GM12878 (cell line): ENCODE results near the gene UBE2Z. TPM values are rescaled to one million over a fixed set of nuclear protein-coding genes. Genes with fewer than 3 reads are reported as not detected.
"Not testable (repeated sequence)": the region's sequence is repeated elsewhere in the genome, so short reads cannot be mapped to it uniquely, and the experiment has no call there.

Experiments
- ATAC-seq: fragments of 200-7000 bp; cut with Tn5 transposase; 3 replicates; pipeline ENCODE4 v1.9.1; 2020; ENCODE audit warnings: mild to moderate bottlenecking, moderate library complexity
- BruUV-seq: library from RNA; stranded (reverse); fragments of 400-500 nt; replicated peaks from 2 replicates; lab custom pipeline; 2021; lab: Mats Ljungman, UMichigan
- CTCF ChIA-PET: fragments of 300-600 bp; sonication (Branson Sonifier 250); formaldehyde crosslinking; extraction: SDS; loops from one replicate; lab custom pipeline; 2021; ENCODE audit warnings: inconsistent platforms; lab: Yijun Ruan, JAX
- POLR2A ChIA-PET: fragments of 350-600 bp; formaldehyde crosslinking; extraction: SDS; loops from one replicate; lab custom pipeline; 2021; ENCODE audit warnings: inconsistent platforms; lab: Charles Lee
- RAD21 ChIA-PET: fragments of 300-600 bp; sonication (Branson Sonifier 250); formaldehyde crosslinking; loops from one replicate; lab custom pipeline; 2023; ENCODE audit warnings: antibody characterized with exemption; ENCODE audit not compliant: unreplicated experiment; lab: Charles Lee
- SMC1A ChIA-PET: fragments of 300-600 bp; sonication (Branson Sonifier 250); formaldehyde crosslinking; loops from one replicate; lab custom pipeline; 2023; ENCODE audit not compliant: unreplicated experiment, uncharacterized antibody; lab: Charles Lee
- DNase-seq: peaks from one replicate; pipeline ENCODE4 v3.0.0-alpha.2; 2011; ENCODE audit warnings: low read depth, low spot score
- FAIRE-seq: peaks from 3 replicates; lab custom pipeline; 2011; peaks lifted over from hg19 to GRCh38; lab: Jason Lieb, UNC
- H2AFZ ChIP-seq: 2 replicates; pipeline ENCODE4 v1.6.0; 2011; ENCODE audit warnings: low read depth, low read length, control low read depth; ENCODE audit not compliant: control insufficient read depth
- H3K27ac ChIP-seq: 2 replicates; pipeline ENCODE4 v1.5.1; 2011; ENCODE audit warnings: control low read depth; ENCODE audit not compliant: control insufficient read depth, insufficient read depth
- H3K27me3 ChIP-seq, 2 experiments: replicated peaks in 1 of 2; 2 replicates each; pipeline versions ENCODE4 v1.6.0 to v1.6.1; 2011; ENCODE audit warnings: low read length in 1 of 2; ENCODE audit not compliant: control insufficient read depth in 2 of 2, insufficient read depth in 2 of 2
- H3K36me3 ChIP-seq, 2 experiments: 2 replicates each; pipeline ENCODE4 v1.5.1; 2011; ENCODE audit warnings: low read length in 1 of 2; ENCODE audit not compliant: control insufficient read depth in 2 of 2, insufficient read depth in 2 of 2
- H3K4me1 ChIP-seq: 2 replicates; pipeline ENCODE4 v1.6.1; 2011; ENCODE audit warnings: mild to moderate bottlenecking, low read length, moderate library complexity, mixed read lengths; ENCODE audit not compliant: control insufficient read depth, insufficient read depth
- H3K4me2 ChIP-seq: 2 replicates; pipeline ENCODE4 v1.6.0; 2011; ENCODE audit warnings: control low read depth; ENCODE audit not compliant: control insufficient read depth, insufficient read depth
- H3K4me3 ChIP-seq: fragments of 200-600 bp; sonication (generic); 2 replicates; pipeline ENCODE4 v1.5.1; 2016
- H3K79me2 ChIP-seq: 2 replicates; pipeline ENCODE4 v1.6.0; 2011; ENCODE audit warnings: low read length; ENCODE audit not compliant: control insufficient read depth, insufficient read depth
- H3K9ac ChIP-seq: 2 replicates; pipeline ENCODE4 v1.8.0; 2011; ENCODE audit warnings: low read length, control low read depth, mixed read lengths; ENCODE audit not compliant: control insufficient read depth, insufficient read depth
- H3K9me3 ChIP-seq: replicated peaks from 3 replicates; pipeline ENCODE4 v1.5.1; 2011; ENCODE audit warnings: mild to moderate bottlenecking, low read length; ENCODE audit not compliant: control insufficient read depth, insufficient read depth
- H4K20me1 ChIP-seq: 2 replicates; pipeline ENCODE4 v1.6.0; 2011; ENCODE audit not compliant: control insufficient read depth, insufficient read depth
- BACH1 ChIP-seq: fragments of 450-650 bp; IDR thresholded peaks from 2 replicates; pipeline ENCODE4 v1.6.1; 2017; ENCODE audit warnings: mild to moderate bottlenecking, borderline replicate concordance
- CUX1 ChIP-seq: IDR thresholded peaks from 2 replicates; pipeline ENCODE4 v1.6.1; 2012; ENCODE audit warnings: improper control_type of control experiment, low read depth, low read length; ENCODE audit not compliant: insufficient replicate concordance
- POLR2A ChIP-seq: IDR thresholded peaks from 2 replicates; pipeline ENCODE4 v1.6.1; 2011; ENCODE audit warnings: low read depth, mild to moderate bottlenecking, low read length
- POU2F2 ChIP-seq: IDR thresholded peaks from 3 replicates; pipeline ENCODE4 v1.6.1; 2011; ENCODE audit warnings: low read depth, mild to moderate bottlenecking, low read length, borderline replicate concordance
- RBBP5 ChIP-seq: fragments of 200-600 bp; sonication (generic); conservative IDR thresholded peaks from 2 replicates; pipeline ENCODE4 v1.6.1; 2016
- RCOR1 ChIP-seq: conservative IDR thresholded peaks from 2 replicates; pipeline ENCODE4 v1.6.1; 2012; ENCODE audit warnings: low read depth, low read length, improper control_type of control experiment
- RELA ChIP-seq: fragments of 450-650 bp; IDR thresholded peaks from 2 replicates; pipeline ENCODE4 v1.8.0; 2014; ENCODE audit warnings: borderline replicate concordance; ENCODE audit not compliant: partially characterized antibody
- TAF1 ChIP-seq: IDR thresholded peaks from 2 replicates; pipeline ENCODE4 v1.6.1; 2011; ENCODE audit warnings: mild to moderate bottlenecking, low read depth, low read length, borderline replicate concordance
- TCF12 ChIP-seq: IDR thresholded peaks from 2 replicates; pipeline ENCODE4 v1.6.1; 2011; ENCODE audit warnings: low read depth, mild to moderate bottlenecking, low read length
- ZBED1 ChIP-seq: IDR thresholded peaks from 2 replicates; pipeline ENCODE4 v1.6.1; 2016; ENCODE audit warnings: borderline replicate concordance
- WGBS: methylation state at CpG from one replicate; pipeline ENCODE4 v1.1.6; 2016; ENCODE audit warnings: low lambda C conversion rate; ENCODE audit not compliant: insufficient replicate concordance, insufficient coverage; ENCODE audit errors: missing lambda C conversion rate; 5-methylcytosine and 5-hydroxymethylcytosine counted together
- in situ Hi-C: fragments of 300-500 bp; cut with MboI; formaldehyde crosslinking; loops from 9 replicates; pipeline ENCODE4 v1.14.3; 2018; ENCODE audit warnings: mixed read lengths
- intact Hi-C: fragments of 100-400 bp; cut with micrococcal nuclease; formaldehyde crosslinking; loops from one replicate; pipeline ENCODE4 v1.14.2; 2022; ENCODE audit not compliant: unreplicated experiment
- polyA plus RNA-seq, 11 experiments: library from polyadenylated mRNA; depleted of rRNA in 4 of 11; unstranded in 6 of 11; stranded (reverse) in 5 of 11; fragments of >200 nt; fragmentation: Nextera tagmentation in 4 of 11; fragmentation: Illumina TruSeq in 1 of 11; extraction: Ambion mirVana in 4 of 11; extraction: Trizol in 1 of 11; gene quantifications; 1 replicate in 1 of 11; 2 replicates in 10 of 11; pipeline versions ENCODE4 v1.2.1 to v1.2.3, GENCODE V29; 2011 to 2016; ENCODE audit warnings: inconsistent platforms in 2 of 11, missing spikeins in 2 of 11, low read depth in 1 of 11
- total RNA-seq, 4 experiments: library from RNA; depleted of rRNA in 3 of 4; stranded (reverse); fragments of >200 nt in 3 of 4; fragmentation: Illumina TruSeq in 1 of 4; extraction: Trizol in 1 of 4; gene quantifications; 2 replicates each; pipeline versions ENCODE4 v1.2.1 to v1.2.3, GENCODE V29; 2013 to 2021
- TF ChIP-seq, protein P1 (sequence below): fragments of 450-650 bp; IDR thresholded peaks from 2 replicates; pipeline ENCODE4 v1.6.1; 2016; ENCODE audit warnings: mild to moderate bottlenecking

UBE2Z gene
- total and polyA plus RNA-seq, 10 of the 15 experiments (the other 5 are each of a cell fraction or from before 2014, with no cell fraction given), result 23.1 to 191 (median 57.4) TPM

DNA sequence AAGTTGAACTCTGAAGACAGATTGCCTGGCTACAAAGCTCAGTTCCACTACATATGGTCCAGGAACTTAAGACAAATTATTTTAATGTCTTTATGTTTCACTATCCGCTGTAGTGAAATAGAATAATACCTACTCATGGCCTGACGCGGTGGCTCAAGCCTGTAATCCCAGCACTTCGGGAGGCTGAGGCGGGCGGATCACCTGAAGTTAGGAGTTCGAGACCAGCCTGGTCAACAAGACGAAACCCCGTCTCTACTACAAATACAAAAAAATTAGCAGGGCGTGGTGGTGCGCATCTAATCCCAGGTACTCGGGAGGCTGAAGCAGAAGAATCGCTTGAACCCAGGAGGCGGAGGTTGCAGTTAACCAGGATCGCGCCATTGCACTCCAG, 37.0 kb downstream of the UBE2Z start:
- ATAC-seq, DNase-seq, H3K27me3 ChIP-seq, H3K36me3 ChIP-seq, H4K20me1 ChIP-seq, H3K9me3 ChIP-seq, H3K4me1 ChIP-seq, BruUV-seq, in situ Hi-C loops: not testable (repeated sequence)
- Histone ChIP-seq H2AFZ (peak overlapping the region; percentile 97), H3K27ac (peak overlapping the region; percentile 96), H3K4me2 (peak overlapping the region; percentile 98), H3K79me2 (peaks cover 19% of the 10 kb centered on the region), H3K4me3 (peak overlapping the region; percentile 99), H3K9ac (peak overlapping the region; percentile 98)
- intact Hi-C loops, result loop anchor here (2.0 kb wide), 1 partner anchor 30 kb away; no protein-coding TSS in a partner anchor
- ChIA-PET CTCF (interaction anchor here (0.9 to 1.4 kb wide), 2 partner anchors 9 to 88 kb away, joined by 4 to 7 read pairs; no protein-coding TSS in a partner anchor), RAD21 (interaction anchor here (1.1 to 1.4 kb wide), 3 partner anchors 36 to 110 kb away, joined by 3 to 6 read pairs (median 5); no protein-coding TSS in a partner anchor), SMC1A (interaction anchor here (0.6 to 1.8 kb wide), 5 partner anchors 15 to 30 kb away, joined by 3 to 8 read pairs (median 3); no protein-coding TSS in a partner anchor), POLR2A (interaction anchor here (0.8 to 2.1 kb wide), 7 partner anchors 8 to 54 kb away, joined by 3 to 11 read pairs (median 3); partner anchors contain the start of genes ATP5MC1 and UBE2Z)
- 99% methylated on average over 16 of the region's 16 CpGs for WGBS
- TF ChIP-seq, protein P1, sequence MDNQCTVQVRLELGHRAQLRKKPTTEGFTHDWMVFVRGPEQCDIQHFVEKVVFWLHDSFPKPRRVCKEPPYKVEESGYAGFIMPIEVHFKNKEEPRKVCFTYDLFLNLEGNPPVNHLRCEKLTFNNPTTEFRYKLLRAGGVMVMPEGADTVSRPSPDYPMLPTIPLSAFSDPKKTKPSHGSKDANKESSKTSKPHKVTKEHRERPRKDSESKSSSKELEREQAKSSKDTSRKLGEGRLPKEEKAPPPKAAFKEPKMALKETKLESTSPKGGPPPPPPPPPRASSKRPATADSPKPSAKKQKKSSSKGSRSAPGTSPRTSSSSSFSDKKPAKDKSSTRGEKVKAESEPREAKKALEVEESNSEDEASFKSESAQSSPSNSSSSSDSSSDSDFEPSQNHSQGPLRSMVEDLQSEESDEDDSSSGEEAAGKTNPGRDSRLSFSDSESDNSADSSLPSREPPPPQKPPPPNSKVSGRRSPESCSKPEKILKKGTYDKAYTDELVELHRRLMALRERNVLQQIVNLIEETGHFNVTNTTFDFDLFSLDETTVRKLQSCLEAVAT, result peak; percentile 97
- FAIRE-seq, result peak; percentile 74

GRCh38 chr17:48951572-48951971, 43.4 kb downstream of the UBE2Z start:
- DNase-seq, result no peak
- Histone ChIP-seq H3K27ac (no peak overlapping the region), H3K4me1 (peaks cover 7% of the 10 kb centered on the region; the same call in 1 of the 2 replicates), H3K9ac (no peak overlapping the region), H3K4me2 (no peak overlapping the region), H3K4me3 (no peak overlapping the region), H3K79me2 (no peaks in the 10 kb centered on the region), H2AFZ (no peak overlapping the region), H4K20me1 (no peaks in the 10 kb centered on the region), H3K27me3 (no peaks in the 10 kb centered on the region), H3K9me3 (no peaks in the 10 kb centered on the region), H3K36me3 (no peaks in the 10 kb centered on the region)
- no peak for ATAC-seq
- FAIRE-seq, result no peak
- ChIA-PET RAD21 (interaction anchor here (2.3 kb wide), 1 partner anchor 72 kb away, joined by 10 read pairs; no protein-coding TSS in a partner anchor), CTCF (no interaction called here), SMC1A (interaction anchor here (1.1 kb wide), 1 partner anchor 43 kb away, joined by 4 read pairs; no protein-coding TSS in a partner anchor), POLR2A (interaction anchor here (0.6 to 0.7 kb wide), 3 partner anchors 21 to 32 kb away, joined by 4 to 5 read pairs (median 4); no protein-coding TSS in a partner anchor)
- no TSS peak for BruUV-seq
- 79% methylated on average over 5 of the region's 5 CpGs for WGBS
- intact Hi-C loops, result no loop called here
- in situ Hi-C loops, result no loop called here
- TF ChIP-seq RBBP5 (no peak), BACH1 (no peak), TAF1 (no peak), CUX1 (no peak), ZBED1 (no peak), RELA (no peak), POU2F2 (no peak), RCOR1 (no peak), TCF12 (no peak), POLR2A (no peak)
